HEK293 (cell line): Measurements from ENCODE around the gene OR10G4.

Experiments
- RBAK ChIP-seq: fragments of 450-650 bp; formaldehyde crosslinking; IDR thresholded peaks from 2 replicates; pipeline ENCODE4 v1.5.1; 2016; ENCODE audit warnings: missing biosample characterization, missing genetic modification characterization
- TF ChIP-seq, protein P1 (sequence below): fragments of 450-650 bp; formaldehyde crosslinking; IDR thresholded peaks from 2 replicates; pipeline ENCODE4 v1.5.1; 2016; ENCODE audit warnings: missing biosample characterization, missing genetic modification characterization

DNA sequence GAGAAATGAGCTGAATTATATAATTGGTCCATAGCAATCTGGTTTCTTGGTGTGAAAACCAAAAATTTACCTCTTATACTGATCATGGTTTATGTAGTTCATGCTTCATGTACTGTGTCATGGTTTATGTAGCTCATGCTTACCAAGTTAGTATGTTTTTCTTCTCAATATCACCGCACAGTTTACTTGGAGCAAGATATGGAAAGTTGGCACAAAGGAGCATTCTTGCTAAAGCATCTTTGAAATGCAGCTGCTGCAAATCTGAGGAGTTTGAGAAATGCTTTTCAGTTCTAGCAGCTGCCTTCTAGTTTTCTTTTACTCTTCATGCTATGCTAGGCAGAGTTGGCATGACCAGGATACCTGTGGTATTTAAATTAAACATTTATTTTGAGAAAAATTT, 23.9 kb downstream of the OR10G4 start:
- TF ChIP-seq, protein P1, sequence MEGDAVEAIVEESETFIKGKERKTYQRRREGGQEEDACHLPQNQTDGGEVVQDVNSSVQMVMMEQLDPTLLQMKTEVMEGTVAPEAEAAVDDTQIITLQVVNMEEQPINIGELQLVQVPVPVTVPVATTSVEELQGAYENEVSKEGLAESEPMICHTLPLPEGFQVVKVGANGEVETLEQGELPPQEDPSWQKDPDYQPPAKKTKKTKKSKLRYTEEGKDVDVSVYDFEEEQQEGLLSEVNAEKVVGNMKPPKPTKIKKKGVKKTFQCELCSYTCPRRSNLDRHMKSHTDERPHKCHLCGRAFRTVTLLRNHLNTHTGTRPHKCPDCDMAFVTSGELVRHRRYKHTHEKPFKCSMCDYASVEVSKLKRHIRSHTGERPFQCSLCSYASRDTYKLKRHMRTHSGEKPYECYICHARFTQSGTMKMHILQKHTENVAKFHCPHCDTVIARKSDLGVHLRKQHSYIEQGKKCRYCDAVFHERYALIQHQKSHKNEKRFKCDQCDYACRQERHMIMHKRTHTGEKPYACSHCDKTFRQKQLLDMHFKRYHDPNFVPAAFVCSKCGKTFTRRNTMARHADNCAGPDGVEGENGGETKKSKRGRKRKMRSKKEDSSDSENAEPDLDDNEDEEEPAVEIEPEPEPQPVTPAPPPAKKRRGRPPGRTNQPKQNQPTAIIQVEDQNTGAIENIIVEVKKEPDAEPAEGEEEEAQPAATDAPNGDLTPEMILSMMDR (tag by site-specific recombination) = no peak
- no peak for TF ChIP-seq RBAK (tag by site-specific recombination)
